ENCODE measurements around the gene EPHB1. TPM values are rescaled to one million over a fixed set of nuclear protein-coding genes. Genes with fewer than 3 reads are reported as not detected.

The EPHB1 gene
- total and polyA plus RNA-seq, 2 of the 13 experiments (the other 11 are each of a cell fraction or from before 2014, with no cell fraction given), result 0.07 to 0.21 TPM

- Histone ChIP-seq H3K27ac (ENCODE audit: extremely low read length, insufficient read depth, low read length) (no peak overlapping the region), H3K9ac (ENCODE audit: insufficient read depth, low read depth, low read length) (no peak overlapping the region), H3K4me2 (ENCODE audit: low read depth, low read length) (no peak overlapping the region), H4K20me1 (ENCODE audit: insufficient read depth, low read length) (no peaks in the 10 kb centered on the region), H3K36me3 (replicated peaks in 1 of 2; ENCODE audit: control insufficient read depth in 1 of 2, insufficient read depth in 2 of 2, low read length in 2 of 2) (no peaks in the 10 kb centered on the region), H3K27me3 (ENCODE audit: control insufficient read depth in 1 of 2, insufficient read depth in 2 of 2, low read length in 2 of 2) (0 out of 5 replicates have a peak, but pooled peaks cover 2 to 6% of the 10 kb centered on the region in 2 experiments), H2AFZ (ENCODE audit: low read length) (no peak overlapping the region), H3K4me1 (ENCODE audit: insufficient read depth, low read length) (no peaks in the 10 kb centered on the region), H3K79me2 (ENCODE audit: insufficient read depth, low read length) (no peaks in the 10 kb centered on the region), H3K4me3 (replicated peaks in 1 of 3; ENCODE audit: insufficient read depth in 1 of 3, low read depth in 2 of 3, low read length in 3 of 3) (no peak overlapping the region), H3K9me3 (ENCODE audit: low read length) (no peaks in the 10 kb centered on the region)
- DNase-seq (ENCODE audit: low spot score), result no peak
- TF ChIP-seq BCL6 (CRISPR knock-in tag; IDR thresholded peaks at IDR 0.05) (no peak), KMT2B (CRISPR knock-in tag; IDR thresholded peaks at IDR 0.05) (no peak), SRY (CRISPR knock-in tag; IDR thresholded peaks at IDR 0.05) (no peak), RERE (CRISPR knock-in tag; IDR thresholded peaks at IDR 0.05; ENCODE audit: low read depth) (no peak), ZNF253 (CRISPR knock-in tag; IDR thresholded peaks at IDR 0.05; ENCODE audit: borderline replicate concordance) (no peak), ATM (IDR thresholded peaks at IDR 0.05; ENCODE audit: borderline replicate concordance) (no peak), ZBTB34 (CRISPR knock-in tag; IDR thresholded peaks at IDR 0.05) (no peak), SCMH1 (CRISPR knock-in tag; IDR thresholded peaks at IDR 0.05; ENCODE audit: borderline replicate concordance) (no peak), SALL2 (CRISPR knock-in tag; IDR thresholded peaks at IDR 0.05) (no peak), ZNF598 (CRISPR knock-in tag; IDR thresholded peaks at IDR 0.05; ENCODE audit: borderline replicate concordance) (no peak), ZNF746 (CRISPR knock-in tag; IDR thresholded peaks at IDR 0.05) (no peak), ZNF788 (CRISPR knock-in tag; IDR thresholded peaks at IDR 0.05; ENCODE audit: borderline replicate concordance) (no peak), PHF21A (CRISPR knock-in tag; IDR thresholded peaks at IDR 0.05) (no peak), ZNF558 (CRISPR knock-in tag; IDR thresholded peaks at IDR 0.05; ENCODE audit: borderline replicate concordance) (no peak), ZNF33A (CRISPR knock-in tag; IDR thresholded peaks at IDR 0.05; ENCODE audit: borderline replicate concordance) (no peak), ZNF740 (CRISPR knock-in tag; IDR thresholded peaks at IDR 0.05) (no peak)
- 12% methylated on average over 3 of the region's 3 CpGs for WGBS (ENCODE audit: low lambda C conversion rate)
- no peak for ATAC-seq
- no peak for FAIRE-seq
- BruUV-seq (replicated peaks), result no TSS peak
- in situ Hi-C loops (cut with HindIII; ENCODE audit: extremely low pct_ligation_motif_present, low pct_unique_long_range_greater_than_20kb) (no loop called here), intact Hi-C loops (cut with micrococcal nuclease; ENCODE audit: unreplicated experiment) (no loop called here)
- CTCF ChIA-PET (ENCODE audit: low intra/inter-chr PET ratio, low total read pairs), result no interaction called here
- POLR2A ChIA-PET, result no interaction called here
Observed at GRCh38 chr3:135181408-135181807, 386.3 kb downstream of the EPHB1 start.
